Ishikawa (cell line): Measurements from ENCODE around the gene SLC7A14.

Source experiments
- EGR1 ChIP-seq: IDR thresholded peaks from 2 replicates; pipeline ENCODE4 v1.6.1; 2012
- TF ChIP-seq, protein P1 (sequence below): IDR thresholded peaks from 2 replicates; pipeline ENCODE4 v1.6.1; 2012

- TF ChIP-seq EGR1, result no peak
- TF ChIP-seq, protein P1, sequence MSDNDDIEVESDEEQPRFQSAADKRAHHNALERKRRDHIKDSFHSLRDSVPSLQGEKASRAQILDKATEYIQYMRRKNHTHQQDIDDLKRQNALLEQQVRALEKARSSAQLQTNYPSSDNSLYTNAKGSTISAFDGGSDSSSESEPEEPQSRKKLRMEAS, result no peak
Measured at GRCh38 chr3:170483485-170484262, 102.2 kb downstream of the SLC7A14 start.
